Measurements from ENCODE around the gene RASA4.
"Not testable (repeated sequence)": the region's sequence is repeated elsewhere in the genome, so short reads cannot be mapped to it uniquely, and the experiment has no call there.

The RASA4 gene

GRCh38 chr7:102616507-102617125, at the start of gene RASA4:
Gene RASA4 (minus strand): TSS chr7:102616756. CDS start chr7:102616689, 67 bp downstream.
- DNase-seq (ENCODE audit: low read depth in 2 of 2): peak in 1 of 2 donors; percentile 29

- DNase-seq (ENCODE audit: low read depth in 2 of 2): not testable (repeated sequence)
Observed at GRCh38 chr7:102664765-102665164, 48.2 kb upstream of the RASA4 start.

- DNase-seq (ENCODE audit: low read depth in 2 of 2): not testable (repeated sequence)
Observed at GRCh38 chr7:102649924-102650323, 33.4 kb upstream of the RASA4 start, which contains the start of gene SPDYE2B. Gene SPDYE2B (plus strand): TSS chr7:102650319. CDS start chr7:102652349, 2,030 bp downstream.

GRCh38 chr7:102647813-102648212, 31.3 kb upstream of the RASA4 start:
- not testable (repeated sequence) for DNase-seq (ENCODE audit: low read depth in 2 of 2)

- not testable (repeated sequence) for DNase-seq (ENCODE audit: low read depth in 2 of 2)
Observed at GRCh38 chr7:102643404-102643803, 26.8 kb upstream of the RASA4 start.

- not testable (repeated sequence) for DNase-seq (ENCODE audit: low read depth in 2 of 2)
Observed at GRCh38 chr7:102642691-102643090, 26.1 kb upstream of the RASA4 start, which contains the start of gene UPK3BL1. Gene UPK3BL1 (minus strand): TSS chr7:102642791. CDS start chr7:102642741, 50 bp downstream.

- not testable (repeated sequence) for DNase-seq (ENCODE audit: low read depth in 2 of 2)
Observed at GRCh38 chr7:102638848-102639247, 22.3 kb upstream of the RASA4 start.

- DNase-seq (ENCODE audit: low read depth in 2 of 2): not testable (repeated sequence)
Observed at GRCh38 chr7:102636956-102637355, 20.4 kb upstream of the RASA4 start.

- DNase-seq (ENCODE audit: low read depth in 2 of 2): not testable (repeated sequence)
Observed at GRCh38 chr7:102635354-102635753, 18.8 kb upstream of the RASA4 start.

- not testable (repeated sequence) for DNase-seq (ENCODE audit: low read depth in 2 of 2)
Observed at GRCh38 chr7:102634299-102634698, 17.7 kb upstream of the RASA4 start.

- not testable (repeated sequence) for DNase-seq (ENCODE audit: low read depth in 2 of 2)
Observed at GRCh38 chr7:102630622-102631021, 14.1 kb upstream of the RASA4 start.

- DNase-seq (ENCODE audit: low read depth in 2 of 2): not testable (repeated sequence)
Observed at GRCh38 chr7:102627271-102627904, 10.8 kb upstream of the RASA4 start.

- DNase-seq (ENCODE audit: low read depth in 2 of 2): not testable (repeated sequence)
Observed at GRCh38 chr7:102618122-102618521, 1.6 kb upstream of the RASA4 start.

- not testable (repeated sequence) for DNase-seq (ENCODE audit: low read depth in 2 of 2)
Observed at GRCh38 chr7:102615930-102616329, 626 bp downstream of the RASA4 start.

- DNase-seq (ENCODE audit: low read depth in 2 of 2): not testable (repeated sequence)
Observed at GRCh38 chr7:102614873-102615272, 1.7 kb downstream of the RASA4 start.

GRCh38 chr7:102614346-102614697, 2.2 kb downstream of the RASA4 start:
- not testable (repeated sequence) for DNase-seq (ENCODE audit: low read depth in 2 of 2)

GRCh38 chr7:102613575-102614345, 2.8 kb downstream of the RASA4 start:
- DNase-seq (ENCODE audit: low read depth in 2 of 2): not testable (repeated sequence)

- DNase-seq (ENCODE audit: low read depth in 2 of 2): not testable (repeated sequence)
Observed at GRCh38 chr7:102611675-102612325, 4.8 kb downstream of the RASA4 start.

GRCh38 chr7:102611013-102611674, 5.4 kb downstream of the RASA4 start:
- not testable (repeated sequence) for DNase-seq (ENCODE audit: low read depth in 2 of 2)

GRCh38 chr7:102610441-102610840, 6.1 kb downstream of the RASA4 start:
- not testable (repeated sequence) for DNase-seq (ENCODE audit: low read depth in 2 of 2)

- DNase-seq (ENCODE audit: low read depth in 2 of 2): not testable (repeated sequence)
Observed at GRCh38 chr7:102609734-102610133, 6.8 kb downstream of the RASA4 start.
